ENCODE measurements around the gene MX1. TPM values are rescaled to one million over a fixed set of nuclear protein-coding genes. Genes with fewer than 3 reads are reported as not detected.

Gene MX1
- total and polyA plus RNA-seq, 2 experiments from 2014 or later: 2.1 to 6.5 TPM

DNA sequence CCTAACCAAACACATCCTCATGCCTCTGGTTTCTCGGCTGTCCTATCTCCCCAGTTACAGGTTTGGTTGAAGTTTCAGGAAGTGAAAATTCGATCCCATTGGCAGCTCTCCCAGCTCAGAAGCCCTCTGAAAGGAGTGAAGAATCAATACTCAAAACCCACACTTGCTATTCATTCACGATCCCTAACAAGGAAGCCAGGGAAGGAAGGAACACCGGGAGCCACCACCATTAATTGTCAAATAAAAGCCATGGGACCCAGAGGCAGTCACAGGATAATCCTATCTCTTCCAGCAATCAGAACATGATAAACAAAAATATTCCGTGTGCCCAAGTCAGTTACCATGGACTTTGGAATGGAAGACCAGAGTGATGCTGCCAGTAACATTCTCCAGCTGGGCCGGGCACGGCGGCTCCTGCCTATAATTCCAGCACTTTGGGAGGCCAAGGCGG, 74.9 kb downstream of the MX1 start:
- Mint-ChIP-seq H3K27me3 (ENCODE audit: insufficient read depth, low read depth, poor library complexity) (peaks cover 9% of the 10 kb centered on the region), H3K27ac (no peak overlapping the region), H3K36me3 (ENCODE audit: low read depth) (no peaks in the 10 kb centered on the region), H3K4me1 (peaks cover 18% of the 10 kb centered on the region), H3K9me3 (no peaks in the 10 kb centered on the region), H3K4me3 (no peak overlapping the region)
- H3K27me3 ChIP-seq (ENCODE audit: insufficient read depth): peaks cover 15% of the 10 kb centered on the region
- no peaks in the 10 kb centered on the region for H3K9me2 ChIP-seq (ENCODE audit: insufficient read depth)
- peaks cover 3% of the 10 kb centered on the region; the same call in 1 of the 2 replicates for H3K79me2 ChIP-seq (replicated peaks; ENCODE audit: insufficient read depth)
- H3K4me3 ChIP-seq: no peak overlapping the region
- H4K20me1 ChIP-seq (replicated peaks; ENCODE audit: insufficient read depth): peaks cover 2% of the 10 kb centered on the region; the same call in 1 of the 2 replicates
- DNase-seq (ENCODE audit: low spot score): no peak
- H3K36me3 ChIP-seq (ENCODE audit: insufficient read depth): no peaks in the 10 kb centered on the region
- H2AFZ ChIP-seq: no peak overlapping the region
- H3F3A ChIP-seq (replicated peaks; ENCODE audit: low read depth): no peaks in the 10 kb centered on the region
- no peak overlapping the region for H3K4me2 ChIP-seq
- H3K4me1 ChIP-seq (ENCODE audit: insufficient read depth): peaks cover 1% of the 10 kb centered on the region
- TF ChIP-seq CTCF (conservative IDR thresholded peaks at IDR 0.05; ENCODE audit: low read depth in 2 of 2) (no peak), ZNF114 (CRISPR knock-in tag; IDR thresholded peaks at IDR 0.05) (no peak), REST (IDR thresholded peaks at IDR 0.05; ENCODE audit: unreplicated experiment) (no peak), CREB1 (CRISPR knock-in tag; IDR thresholded peaks at IDR 0.05; ENCODE audit: low read depth) (no peak), NANOG (IDR thresholded peaks at IDR 0.05; ENCODE audit: borderline replicate concordance) (no peak), JUNB (IDR thresholded peaks at IDR 0.05; ENCODE audit: unreplicated experiment) (no peak), ZNF331 (CRISPR knock-in tag; IDR thresholded peaks at IDR 0.05; ENCODE audit: low read depth) (no peak), EZH2phosphoT487 (IDR thresholded peaks at IDR 0.05; ENCODE audit: unreplicated experiment) (no peak), EZH2 (IDR thresholded peaks at IDR 0.05; ENCODE audit: low read depth, unreplicated experiment) (no peak), STAT1 (IDR thresholded peaks at IDR 0.05; ENCODE audit: unreplicated experiment) (no peak), POLR2AphosphoS5 (IDR thresholded peaks at IDR 0.05; ENCODE audit: low read depth) (no peak)
- TF ChIP-seq, protein P1, sequence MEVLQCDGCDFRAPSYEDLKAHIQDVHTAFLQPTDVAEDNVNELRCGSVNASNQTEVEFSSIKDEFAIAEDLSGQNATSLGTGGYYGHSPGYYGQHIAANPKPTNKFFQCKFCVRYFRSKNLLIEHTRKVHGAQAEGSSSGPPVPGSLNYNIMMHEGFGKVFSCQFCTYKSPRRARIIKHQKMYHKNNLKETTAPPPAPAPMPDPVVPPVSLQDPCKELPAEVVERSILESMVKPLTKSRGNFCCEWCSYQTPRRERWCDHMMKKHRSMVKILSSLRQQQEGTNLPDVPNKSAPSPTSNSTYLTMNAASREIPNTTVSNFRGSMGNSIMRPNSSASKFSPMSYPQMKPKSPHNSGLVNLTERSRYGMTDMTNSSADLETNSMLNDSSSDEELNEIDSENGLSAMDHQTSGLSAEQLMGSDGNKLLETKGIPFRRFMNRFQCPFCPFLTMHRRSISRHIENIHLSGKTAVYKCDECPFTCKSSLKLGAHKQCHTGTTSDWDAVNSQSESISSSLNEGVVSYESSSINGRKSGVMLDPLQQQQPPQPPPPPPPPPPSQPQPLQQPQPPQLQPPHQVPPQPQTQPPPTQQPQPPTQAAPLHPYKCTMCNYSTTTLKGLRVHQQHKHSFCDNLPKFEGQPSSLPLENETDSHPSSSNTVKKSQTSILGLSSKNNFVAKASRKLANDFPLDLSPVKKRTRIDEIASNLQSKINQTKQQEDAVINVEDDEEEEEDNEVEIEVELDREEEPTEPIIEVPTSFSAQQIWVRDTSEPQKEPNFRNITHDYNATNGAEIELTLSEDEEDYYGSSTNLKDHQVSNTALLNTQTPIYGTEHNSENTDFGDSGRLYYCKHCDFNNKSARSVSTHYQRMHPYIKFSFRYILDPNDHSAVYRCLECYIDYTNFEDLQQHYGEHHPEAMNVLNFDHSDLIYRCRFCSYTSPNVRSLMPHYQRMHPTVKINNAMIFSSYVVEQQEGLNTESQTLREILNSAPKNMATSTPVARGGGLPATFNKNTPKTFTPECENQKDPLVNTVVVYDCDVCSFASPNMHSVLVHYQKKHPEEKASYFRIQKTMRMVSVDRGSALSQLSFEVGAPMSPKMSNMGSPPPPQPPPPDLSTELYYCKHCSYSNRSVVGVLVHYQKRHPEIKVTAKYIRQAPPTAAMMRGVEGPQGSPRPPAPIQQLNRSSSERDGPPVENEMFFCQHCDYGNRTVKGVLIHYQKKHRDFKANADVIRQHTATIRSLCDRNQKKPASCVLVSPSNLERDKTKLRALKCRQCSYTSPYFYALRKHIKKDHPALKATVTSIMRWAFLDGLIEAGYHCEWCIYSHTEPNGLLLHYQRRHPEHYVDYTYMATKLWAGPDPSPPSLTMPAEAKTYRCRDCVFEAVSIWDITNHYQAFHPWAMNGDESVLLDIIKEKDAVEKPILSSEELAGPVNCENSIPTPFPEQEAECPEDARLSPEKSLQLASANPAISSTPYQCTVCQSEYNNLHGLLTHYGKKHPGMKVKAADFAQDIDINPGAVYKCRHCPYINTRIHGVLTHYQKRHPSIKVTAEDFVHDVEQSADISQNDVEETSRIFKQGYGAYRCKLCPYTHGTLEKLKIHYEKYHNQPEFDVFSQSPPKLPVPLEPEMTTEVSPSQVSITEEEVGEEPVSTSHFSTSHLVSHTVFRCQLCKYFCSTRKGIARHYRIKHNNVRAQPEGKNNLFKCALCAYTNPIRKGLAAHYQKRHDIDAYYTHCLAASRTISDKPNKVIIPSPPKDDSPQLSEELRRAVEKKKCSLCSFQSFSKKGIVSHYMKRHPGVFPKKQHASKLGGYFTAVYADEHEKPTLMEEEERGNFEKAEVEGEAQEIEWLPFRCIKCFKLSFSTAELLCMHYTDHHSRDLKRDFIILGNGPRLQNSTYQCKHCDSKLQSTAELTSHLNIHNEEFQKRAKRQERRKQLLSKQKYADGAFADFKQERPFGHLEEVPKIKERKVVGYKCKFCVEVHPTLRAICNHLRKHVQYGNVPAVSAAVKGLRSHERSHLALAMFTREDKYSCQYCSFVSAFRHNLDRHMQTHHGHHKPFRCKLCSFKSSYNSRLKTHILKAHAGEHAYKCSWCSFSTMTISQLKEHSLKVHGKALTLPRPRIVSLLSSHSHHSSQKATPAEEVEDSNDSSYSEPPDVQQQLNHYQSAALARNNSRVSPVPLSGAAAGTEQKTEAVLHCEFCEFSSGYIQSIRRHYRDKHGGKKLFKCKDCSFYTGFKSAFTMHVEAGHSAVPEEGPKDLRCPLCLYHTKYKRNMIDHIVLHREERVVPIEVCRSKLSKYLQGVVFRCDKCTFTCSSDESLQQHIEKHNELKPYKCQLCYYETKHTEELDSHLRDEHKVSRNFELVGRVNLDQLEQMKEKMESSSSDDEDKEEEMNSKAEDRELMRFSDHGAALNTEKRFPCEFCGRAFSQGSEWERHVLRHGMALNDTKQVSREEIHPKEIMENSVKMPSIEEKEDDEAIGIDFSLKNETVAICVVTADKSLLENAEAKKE (CRISPR knock-in tag; IDR thresholded peaks at IDR 0.05): no peak
- no peak overlapping the region for H3K27ac ChIP-seq (ENCODE audit: low read depth)
- ATAC-seq: no peak
